DMS 273 treated with DMSO at 0.1 percent for 48 hours (cell line): ENCODE data around the gene TTLL3.
"Not testable (repeated sequence)": the region's sequence is repeated elsewhere in the genome, so short reads cannot be mapped to it uniquely, and the experiment has no call there.

Experiments
- DNase-seq: peaks from one replicate; lab custom pipeline; 2025; lab: John Stamatoyannopoulos, UW

The TTLL3 gene

GRCh38 chr3:9837701-9838582 lies 27.9 kb downstream of the TTLL3 start:
- DNase-seq = no peak

- no peak for DNase-seq
Observed at GRCh38 chr3:9838856-9839255, 28.8 kb downstream of the TTLL3 start.

DNA sequence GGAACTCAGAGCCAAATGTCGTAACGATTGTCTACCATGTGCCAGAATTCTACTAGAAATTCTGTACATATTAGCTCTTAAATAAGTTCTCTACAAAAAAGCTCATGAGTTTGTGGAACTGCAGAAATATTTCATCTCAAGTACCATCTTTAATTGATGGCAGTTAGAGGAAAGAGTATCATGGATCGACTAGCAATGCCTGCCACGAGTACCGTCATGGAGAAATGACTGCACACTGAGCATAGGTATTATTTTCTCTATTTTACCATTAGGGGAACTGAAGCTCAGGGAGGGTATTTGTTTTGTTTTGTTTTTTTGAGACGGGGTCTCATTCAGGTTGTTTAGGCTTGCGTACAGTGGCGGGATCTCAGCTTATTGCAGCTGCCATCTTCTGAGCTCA lies 31.0 kb downstream of the TTLL3 start:
- DNase-seq = no peak

DNA sequence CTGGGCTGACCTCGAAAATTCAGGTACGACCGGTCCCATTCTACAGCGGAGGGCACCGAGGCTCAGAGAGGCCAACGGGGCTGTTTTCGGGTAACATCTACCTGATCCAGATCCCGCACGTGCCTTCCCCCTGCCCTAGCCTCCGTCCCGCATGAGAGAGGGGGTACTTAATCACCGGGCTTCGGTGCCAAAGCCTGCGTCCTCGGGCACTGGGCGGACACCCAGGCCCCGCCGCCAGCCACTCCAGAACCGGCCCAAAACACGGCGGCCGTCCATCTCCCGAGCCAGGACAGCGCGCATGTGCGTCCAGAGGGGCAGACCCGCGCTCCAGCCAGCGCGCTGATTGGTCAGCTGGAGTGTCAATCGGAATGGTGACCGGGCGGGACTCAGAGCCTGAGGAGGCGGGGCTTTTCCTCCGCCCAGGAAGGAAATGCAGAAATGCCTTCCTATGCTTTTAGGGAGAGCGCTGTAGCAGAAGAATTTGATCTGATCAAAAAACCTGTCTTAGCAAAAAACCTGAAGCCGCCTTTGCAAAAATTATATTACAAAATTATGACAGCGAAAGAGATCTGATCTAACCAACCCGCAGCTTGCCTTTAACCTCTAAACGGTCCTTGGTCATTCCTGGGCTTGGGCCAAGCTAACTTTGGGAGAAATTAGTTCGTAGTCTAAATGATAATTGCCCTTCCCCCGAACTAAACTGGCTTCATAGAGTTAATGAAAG lies 33.8 kb downstream of the TTLL3 start, which contains the start of gene RPUSD3:
TSS of gene RPUSD3 (minus strand) at position 294 of the 724 bp plus-strand sequence. CDS start at position 276, 18 bp downstream.
- peak; percentile 52 for DNase-seq

DNA sequence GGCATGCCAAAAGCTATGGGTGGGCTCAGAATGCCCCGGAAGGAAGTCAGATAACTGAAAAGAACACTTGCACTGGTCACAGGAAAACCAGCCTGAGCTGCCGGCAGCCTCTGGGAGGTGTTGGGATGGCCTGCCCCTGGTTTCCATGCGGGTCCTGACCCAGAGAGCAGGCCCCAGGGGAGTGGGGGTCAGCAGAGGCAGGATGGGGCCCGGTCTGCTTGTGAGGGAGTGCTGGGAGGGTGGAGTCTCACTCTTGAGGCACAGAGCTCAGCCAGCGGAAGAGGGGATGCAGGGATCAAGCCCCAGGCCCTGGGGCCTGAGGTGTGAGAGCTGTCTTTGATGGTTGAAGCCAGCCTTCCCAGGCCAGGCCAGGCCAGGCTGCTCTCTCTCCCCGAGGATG lies 36.2 kb downstream of the TTLL3 start:
- DNase-seq = no peak

- no peak for DNase-seq
Observed at GRCh38 chr3:9846931-9847488, 36.9 kb downstream of the TTLL3 start.

- not testable (repeated sequence) for DNase-seq
Observed at GRCh38 chr3:9847870-9848269, 37.8 kb downstream of the TTLL3 start.

DNA sequence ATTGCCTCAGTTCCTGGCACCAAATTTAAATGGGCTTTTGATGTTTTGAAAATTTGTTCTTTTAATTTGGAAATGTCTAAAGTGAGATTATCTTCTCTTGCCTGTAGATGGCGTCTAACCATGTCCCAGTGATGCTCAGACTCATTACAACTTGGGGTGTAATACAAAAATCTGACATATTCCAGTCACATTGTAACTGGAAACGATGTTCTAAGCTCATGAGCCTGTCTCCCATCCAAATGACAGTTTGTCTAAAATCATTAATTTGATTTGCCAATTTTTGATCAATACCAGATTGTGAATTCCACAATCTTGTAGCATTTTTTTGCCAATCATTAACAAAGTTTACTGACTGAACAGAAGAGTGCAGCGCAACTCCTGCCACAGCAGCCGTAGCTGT lies 38.8 kb downstream of the TTLL3 start:
- not testable (repeated sequence) for DNase-seq

- DNase-seq = not testable (repeated sequence)
Observed at GRCh38 chr3:9851383-9851782, 41.3 kb downstream of the TTLL3 start.

DNA sequence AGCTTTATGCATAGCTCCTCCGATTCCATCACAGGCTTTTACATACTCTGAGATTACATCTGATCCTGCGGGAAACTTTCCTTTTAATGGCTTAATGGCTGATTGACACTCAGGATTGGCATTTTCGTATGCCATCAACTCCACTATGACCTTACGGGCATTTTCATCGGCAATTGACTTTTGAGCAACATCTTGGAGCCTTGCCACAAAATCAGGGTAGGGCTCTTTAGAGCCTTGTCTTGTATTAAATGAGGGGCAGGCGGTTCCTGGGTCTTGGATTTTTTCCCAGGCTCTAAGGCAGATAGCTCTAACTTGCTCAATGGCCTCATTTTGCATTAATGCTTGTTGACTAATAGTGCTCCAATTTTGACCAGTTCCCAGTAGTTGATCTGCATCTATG lies 41.9 kb downstream of the TTLL3 start:
- not testable (repeated sequence) for DNase-seq

DNA sequence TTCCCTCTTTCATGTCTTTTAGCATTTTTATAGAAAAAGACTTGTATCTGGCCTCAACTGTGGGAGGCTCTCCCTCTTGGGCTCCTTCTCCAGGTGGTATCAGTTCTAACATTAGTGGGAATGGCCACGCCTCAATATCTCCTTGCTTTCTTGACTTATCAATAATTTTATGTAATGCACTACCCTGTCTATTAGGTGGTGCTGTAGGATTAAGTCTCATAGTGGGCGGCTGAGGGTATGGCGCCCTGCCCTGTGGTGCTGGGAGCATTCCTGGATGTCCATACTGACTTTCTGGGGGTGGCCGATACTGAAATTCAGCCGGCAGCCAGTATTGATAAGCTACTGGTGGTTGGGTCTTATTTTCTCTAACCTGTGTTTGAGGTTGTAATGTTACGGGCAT lies 42.5 kb downstream of the TTLL3 start:
- no peak for DNase-seq

GRCh38 chr3:9854291-9854940 lies 44.4 kb downstream of the TTLL3 start:
- not testable (repeated sequence) for DNase-seq

- no peak for DNase-seq
Observed at GRCh38 chr3:9855594-9855993, 45.5 kb downstream of the TTLL3 start.

DNA sequence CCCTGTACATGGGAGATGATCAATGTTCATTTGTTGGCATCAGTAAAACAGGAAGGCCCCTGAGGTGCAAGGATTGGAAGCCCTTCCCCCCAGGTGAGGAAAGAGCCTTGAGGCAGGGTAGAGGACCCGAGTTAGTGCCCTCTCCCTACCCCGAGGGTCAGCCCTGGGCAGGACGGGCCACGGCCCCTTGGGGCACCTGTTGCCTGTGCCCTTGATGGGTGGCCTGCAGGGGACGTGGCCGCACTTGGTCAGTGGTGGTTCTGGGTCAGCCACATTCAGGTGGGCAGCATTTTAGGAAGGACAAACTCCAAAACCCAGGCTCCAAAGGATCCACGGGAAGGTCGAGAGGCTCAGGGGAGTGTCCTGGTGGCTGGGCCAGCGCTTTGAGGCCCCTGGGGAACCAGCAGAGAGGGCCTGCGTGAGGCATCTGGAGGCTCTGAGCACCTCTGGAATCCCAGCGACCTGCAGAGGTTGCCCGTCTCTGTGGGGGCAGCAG lies 49.5 kb downstream of the TTLL3 start:
- no peak for DNase-seq

- DNase-seq = no peak
Observed at GRCh38 chr3:9861201-9861600, 51.1 kb downstream of the TTLL3 start.

- DNase-seq = no peak
Observed at GRCh38 chr3:9861626-9862130, 51.6 kb downstream of the TTLL3 start.

DNA sequence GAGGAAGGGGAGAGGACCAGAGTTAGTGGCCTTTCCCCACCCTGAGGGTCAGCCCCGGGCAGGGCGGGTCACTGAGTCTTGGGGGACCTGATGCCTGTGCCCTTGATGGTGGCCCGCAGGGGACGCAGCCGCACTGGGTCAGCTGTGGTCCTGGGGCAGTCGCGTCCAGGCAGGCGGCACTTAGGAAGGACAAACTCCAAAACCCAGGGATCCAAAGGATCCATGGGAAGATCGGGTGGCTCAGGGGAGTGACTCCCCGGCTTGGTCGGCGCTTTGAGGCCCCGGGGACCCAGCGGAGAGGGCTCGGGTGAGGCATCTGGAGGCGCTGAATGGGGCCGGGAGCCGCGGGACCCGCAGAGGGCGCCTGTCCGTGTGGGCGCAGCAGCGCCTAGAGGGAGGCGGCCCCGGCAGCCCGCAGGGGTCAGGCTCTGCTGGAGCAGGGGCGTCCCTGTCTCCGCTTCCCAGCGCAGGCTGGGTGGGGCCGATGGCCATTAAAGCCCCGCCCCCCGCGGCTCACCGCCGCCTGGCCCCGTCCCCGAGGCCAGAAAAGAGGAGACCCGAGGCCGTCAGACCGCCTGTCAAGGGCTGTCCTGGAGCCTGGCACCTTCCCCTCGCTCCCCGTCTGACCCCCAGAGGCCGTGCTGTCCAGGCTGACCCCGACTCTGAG lies 52.5 kb downstream of the TTLL3 start:
- DNase-seq = no peak

- DNase-seq = no peak
Observed at GRCh38 chr3:9863058-9863772, 53.2 kb downstream of the TTLL3 start.

DNA sequence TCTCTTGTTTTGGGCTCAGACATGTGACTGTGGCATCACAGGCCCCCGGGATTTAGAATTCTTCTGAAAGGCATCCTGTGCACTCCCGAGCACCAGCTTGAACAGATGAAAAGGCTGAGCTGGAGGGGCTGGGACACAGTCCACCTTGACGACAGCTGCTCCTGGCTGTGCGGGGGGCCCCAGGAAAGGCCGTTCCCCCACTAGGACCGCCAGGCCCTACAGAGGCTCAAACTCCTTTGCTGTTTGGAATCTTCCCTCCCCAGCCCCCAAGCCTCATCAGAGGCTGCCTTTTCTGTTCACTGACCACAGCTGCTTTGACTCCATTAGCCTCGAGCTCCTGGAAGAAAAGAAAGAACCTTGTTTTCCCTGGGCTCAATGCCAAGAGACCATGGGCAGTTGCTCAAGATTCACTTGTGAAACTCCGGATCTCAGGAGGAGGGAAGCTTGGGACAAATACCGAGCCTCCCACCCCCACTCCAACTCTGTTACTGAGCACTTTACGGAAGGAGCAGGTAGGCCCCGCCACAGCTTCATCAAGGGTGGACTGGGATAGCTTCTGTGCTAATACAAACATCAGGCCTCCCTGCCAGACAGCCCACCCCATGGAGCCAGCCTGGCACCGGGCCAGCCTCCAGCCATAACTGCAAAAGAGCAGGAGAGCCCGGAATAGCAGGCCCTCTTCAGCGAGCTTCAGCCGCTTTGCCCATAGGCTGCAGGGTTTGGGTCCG lies 54.3 kb downstream of the TTLL3 start:
- peak; percentile 16 for DNase-seq

DNA sequence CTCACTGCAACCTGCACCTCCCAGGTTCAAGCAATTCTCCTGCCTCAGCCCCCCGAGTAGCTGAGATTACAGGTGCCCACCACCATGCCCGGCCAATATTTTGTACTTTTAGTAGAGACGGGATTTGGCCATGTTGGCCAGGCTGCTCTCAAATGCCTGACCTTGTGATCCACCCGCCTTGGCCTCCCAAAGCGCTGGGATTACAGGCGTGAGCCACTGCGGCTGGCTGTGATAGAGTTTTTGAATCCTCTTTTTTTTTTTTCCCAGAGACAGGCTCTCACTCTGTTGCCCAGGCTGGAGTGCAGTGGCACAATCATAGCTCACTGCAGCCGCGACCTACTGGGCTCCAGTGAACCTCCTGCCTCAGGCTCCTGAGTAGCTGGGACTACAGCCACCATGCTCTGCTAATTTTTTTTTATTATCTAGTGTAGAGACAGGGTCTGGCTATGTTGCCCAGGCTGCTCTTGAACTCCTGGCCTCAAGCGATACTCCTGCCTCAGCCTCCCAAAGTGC lies 55.1 kb downstream of the TTLL3 start:
- not testable (repeated sequence) for DNase-seq
